HepG2 (cell line): ENCODE results near the gene GMPR. TPM values are rescaled to one million over a fixed set of nuclear protein-coding genes. Genes with fewer than 3 reads are reported as not detected.
A peak's percentile ranks its signal among the peaks of the same experiment; 100 is the strongest.

Source experiments
- ATAC-seq: fragments of 200-7000 bp; cut with Tn5 transposase; 3 replicates; pipeline ENCODE4 v1.9.1; 2020; ENCODE audit warnings: mild to moderate bottlenecking, moderate library complexity
- BruUV-seq: library from RNA; stranded (reverse); fragments of 400-500 nt; replicated peaks from 2 replicates; lab custom pipeline; 2021; lab: Mats Ljungman, UMichigan
- CTCF ChIA-PET: fragments of 300-600 bp; formaldehyde crosslinking; extraction: SDS; loops from one replicate; lab custom pipeline; 2021; ENCODE audit warnings: low total read pairs, inconsistent platforms, low intra/inter-chr PET ratio; lab: Yijun Ruan, JAX
- POLR2A ChIA-PET: fragments of 350-600 bp; sonication (Branson Sonifier 250); formaldehyde crosslinking; loops from one replicate; lab custom pipeline; 2020; ENCODE audit warnings: antibody characterized with exemption, inconsistent platforms; lab: Yijun Ruan, JAX
- DNase-seq: peaks from one replicate; pipeline ENCODE4 v3.0.0-alpha.2; 2015; ENCODE audit warnings: low spot score
- FAIRE-seq: peaks from 3 replicates; lab custom pipeline; 2011; peaks lifted over from hg19 to GRCh38; lab: Jason Lieb, UNC
- H2AFZ ChIP-seq: one replicate; pipeline ENCODE4 v1.6.1; 2011; ENCODE audit warnings: low read length, inconsistent platforms
- H3K27ac ChIP-seq: fragments of 300-600 bp; 3 replicates; pipeline ENCODE4 v1.8.0; 2011; ENCODE audit warnings: mixed run types, mild to moderate bottlenecking, mixed read lengths, low read length, inconsistent platforms; ENCODE audit not compliant: insufficient read depth; ENCODE audit errors: extremely low read length
- H3K27me3 ChIP-seq, 2 experiments: fragments of 200-600 bp in 1 of 2; 2 replicates in 1 of 2; 3 replicates in 1 of 2; pipeline versions ENCODE4 v1.6.0 to v1.8.0; 2011; ENCODE audit warnings: low read length in 2 of 2, mild to moderate bottlenecking in 2 of 2, moderate library complexity in 2 of 2, inconsistent platforms in 1 of 2; ENCODE audit not compliant: insufficient read depth in 2 of 2, control insufficient read depth in 1 of 2
- H3K36me3 ChIP-seq, 2 experiments: fragments of 200-600 bp in 1 of 2; replicated peaks in 1 of 2; 2 replicates in 1 of 2; 3 replicates in 1 of 2; pipeline versions ENCODE4 v1.5.1 to v1.8.0; 2011; ENCODE audit warnings: low read length in 2 of 2, inconsistent platforms in 1 of 2; ENCODE audit not compliant: insufficient read depth in 2 of 2, control insufficient read depth in 1 of 2
- H3K4me1 ChIP-seq: 2 replicates; pipeline ENCODE4 v1.5.1; 2012; ENCODE audit warnings: low read length, inconsistent platforms; ENCODE audit not compliant: insufficient read depth
- H3K4me2 ChIP-seq: 2 replicates; pipeline ENCODE4 v1.6.0; 2011; ENCODE audit warnings: low read depth, low read length, inconsistent platforms
- H3K4me3 ChIP-seq, 3 experiments: fragments of 200-600 bp in 1 of 3; sonication (generic), shearing (Covaris generic) in 1 of 3; replicated peaks in 1 of 3; 2 replicates each; pipeline ENCODE4 v1.5.1; 2011 to 2016; ENCODE audit warnings: low read length in 3 of 3, inconsistent platforms in 2 of 3, low read depth in 2 of 3, mild to moderate bottlenecking in 2 of 3, control low read depth in 1 of 3, mixed read lengths in 1 of 3; ENCODE audit not compliant: insufficient read depth in 1 of 3
- H3K79me2 ChIP-seq: one replicate; pipeline ENCODE4 v1.6.1; 2011; ENCODE audit warnings: low read length, inconsistent platforms; ENCODE audit not compliant: insufficient read depth
- H3K9ac ChIP-seq: 2 replicates; pipeline ENCODE4 v1.6.0; 2011; ENCODE audit warnings: mild to moderate bottlenecking, low read depth, low read length, inconsistent platforms; ENCODE audit not compliant: insufficient read depth
- H3K9me3 ChIP-seq: 2 replicates; pipeline ENCODE4 v1.5.1; 2012; ENCODE audit warnings: mild to moderate bottlenecking, low read length
- H4K20me1 ChIP-seq: 2 replicates; pipeline ENCODE4 v1.6.0; 2011; ENCODE audit warnings: inconsistent platforms, mild to moderate bottlenecking, low read length, moderate library complexity; ENCODE audit not compliant: insufficient read depth
- ASH2L ChIP-seq: fragments of 300-600, 200-600 bp; sonication (generic); IDR thresholded peaks from 2 replicates; pipeline ENCODE4 v1.7.0; 2017; ENCODE audit warnings: low read depth, mild to moderate bottlenecking, moderate library complexity, mixed read lengths, low read length; ENCODE audit not compliant: insufficient read length
- ATF7-NPFF ChIP-seq: sonication (generic); formaldehyde crosslinking; IDR thresholded peaks from 2 replicates; pipeline ENCODE4 v1.8.1; 2023; ENCODE audit warnings: mild to moderate bottlenecking, low read depth, missing genetic modification reagents, moderate library complexity
- BATF2 ChIP-seq: sonication (generic); formaldehyde crosslinking; IDR thresholded peaks from 2 replicates; pipeline ENCODE4 v1.8.0; 2022; ENCODE audit warnings: mild to moderate bottlenecking, missing genetic modification reagents, moderate library complexity
- CEBPG ChIP-seq: IDR thresholded peaks from 2 replicates; pipeline ENCODE4 v1.6.1; 2016
- E2F5 ChIP-seq: sonication (generic); formaldehyde crosslinking; conservative IDR thresholded peaks from 2 replicates; pipeline ENCODE4 v1.4.0; 2020; ENCODE audit warnings: missing genetic modification reagents
- KDM5A ChIP-seq: fragments of 200-600 bp; sonication (generic); IDR thresholded peaks from 2 replicates; pipeline ENCODE4 v1.7.0; 2018; ENCODE audit warnings: antibody characterized with exemption, mild to moderate bottlenecking, low read length, borderline replicate concordance
- ZMAT3 ChIP-seq: sonication (generic); formaldehyde crosslinking; conservative IDR thresholded peaks from 2 replicates; pipeline ENCODE4 v1.7.0; 2021; ENCODE audit warnings: missing genetic modification reagents
- ZNF20 ChIP-seq: sonication (generic); formaldehyde crosslinking; IDR thresholded peaks from 2 replicates; pipeline ENCODE4 v1.4.0; 2020; ENCODE audit warnings: mild to moderate bottlenecking, moderate library complexity, missing genetic modification reagents
- ZNF460 ChIP-seq: sonication (generic); formaldehyde crosslinking; IDR thresholded peaks from 2 replicates; pipeline ENCODE4 v1.5.1; 2020; ENCODE audit warnings: missing genetic modification reagents, mild to moderate bottlenecking, borderline replicate concordance
- ZNF660 ChIP-seq: sonication (generic); formaldehyde crosslinking; IDR thresholded peaks from 2 replicates; pipeline ENCODE4 v1.5.1; 2020; ENCODE audit warnings: mild to moderate bottlenecking, low read depth, missing genetic modification reagents, borderline replicate concordance
- ZNF782 ChIP-seq: sonication (generic); formaldehyde crosslinking; IDR thresholded peaks from 2 replicates; pipeline ENCODE4 v1.4.0; 2020; ENCODE audit warnings: missing genetic modification reagents, mild to moderate bottlenecking, borderline replicate concordance
- ZNF792 ChIP-seq: IDR thresholded peaks from 2 replicates; pipeline ENCODE4 v1.6.1; 2016
- ZNF816 ChIP-seq: sonication (generic); formaldehyde crosslinking; IDR thresholded peaks from 2 replicates; pipeline ENCODE4 v1.8.0; 2022; ENCODE audit warnings: missing genetic modification reagents, mild to moderate bottlenecking, borderline replicate concordance
- WGBS: methylation state at CpG from one replicate; pipeline ENCODE4 v1.1.6; 2017; ENCODE audit warnings: low lambda C conversion rate; 5-methylcytosine and 5-hydroxymethylcytosine counted together
- in situ Hi-C: cut with HindIII; loops from 2 replicates; pipeline ENCODE4 v1.10.0; 2017; ENCODE audit warnings: low pct_unique_long_range_greater_than_20kb; ENCODE audit not compliant: extremely low pct_ligation_motif_present
- intact Hi-C: fragments of 100-400 bp; cut with micrococcal nuclease; formaldehyde crosslinking; loops from one replicate; pipeline ENCODE4 v1.10.0; 2022; ENCODE audit not compliant: unreplicated experiment
- polyA plus RNA-seq, 8 experiments: library from polyadenylated mRNA; depleted of rRNA in 3 of 8; stranded (reverse) in 7 of 8; unstranded in 1 of 8; fragments of >200 nt; fragmentation: Illumina TruSeq in 4 of 8; extraction: Trizol in 4 of 8; gene quantifications; 2 replicates each; pipeline versions ENCODE4 v1.2.1 to v1.2.3, GENCODE V29; 2011 to 2016; ENCODE audit warnings: low read depth in 4 of 8, missing spikeins in 1 of 8, mixed read lengths in 1 of 8; ENCODE audit not compliant: insufficient read depth in 1 of 8
- total RNA-seq, 5 experiments: library from RNA; depleted of rRNA; stranded (reverse); fragments of >200 nt; fragmentation: Illumina TruSeq; extraction: Trizol; gene quantifications; 2 replicates each; pipeline ENCODE4 v1.2.3, GENCODE V29; 2016; ENCODE audit warnings: low read depth in 1 of 5

GMPR gene
- total and polyA plus RNA-seq, 2 of the 13 experiments (the other 11 are each of a cell fraction or from before 2014, with no cell fraction given): not detected

- no peak for TF ChIP-seq E2F5 (CRISPR knock-in tag)
- TF ChIP-seq ATF7-NPFF (CRISPR knock-in tag): no peak
- TF ChIP-seq ZNF792: no peak
- TF ChIP-seq KDM5A: no peak
- TF ChIP-seq ZNF782 (CRISPR knock-in tag): no peak
- Histone ChIP-seq H3K36me3 (no peaks in the 10 kb centered on the region), H3K9ac (no peak overlapping the region), H3K27me3 (peaks cover 4 to 17% of the 10 kb centered on the region in 2 experiments; a peak in 4 of 5 replicates), H4K20me1 (no peaks in the 10 kb centered on the region), H3K79me2 (no peaks in the 10 kb centered on the region), H3K27ac (no peak overlapping the region), H2AFZ (no peak overlapping the region), H3K4me3 (no peak overlapping the region), H3K4me1 (peaks cover 10% of the 10 kb centered on the region), H3K9me3 (no peaks in the 10 kb centered on the region), H3K4me2 (no peak overlapping the region)
- CTCF ChIA-PET: no interaction called here
- DNase-seq: no peak
- 93% methylated on average over 4 of the region's 4 CpGs for WGBS
- no peak for ATAC-seq
- no peak for FAIRE-seq
- POLR2A ChIA-PET: no interaction called here
- in situ Hi-C loops (no loop called here), intact Hi-C loops (no loop called here)
- BruUV-seq: no TSS peak
Measured at GRCh38 chr6:16282370-16282769, 44.0 kb downstream of the GMPR start.

- DNase-seq (no peak), FAIRE-seq (no peak), ATAC-seq (no peak)
- Histone ChIP-seq H3K9ac (no peak overlapping the region), H4K20me1 (no peaks in the 10 kb centered on the region), H3K4me2 (no peak overlapping the region), H3K9me3 (no peaks in the 10 kb centered on the region), H3K27ac (no peak overlapping the region), H3K36me3 (no peaks in the 10 kb centered on the region), H3K4me3 (no peak overlapping the region), H3K4me1 (no peaks in the 10 kb centered on the region), H2AFZ (no peak overlapping the region), H3K79me2 (no peaks in the 10 kb centered on the region), H3K27me3 (peaks cover 0 to 4% of the 10 kb centered on the region in 2 experiments; a peak in 2 of 5 replicates)
- in situ Hi-C loops: no loop called here
- BruUV-seq: no TSS peak
- 47% methylated on average over 14 of the region's 14 CpGs for WGBS
- intact Hi-C loops: no loop called here
- no peak for TF ChIP-seq ZMAT3 (CRISPR knock-in tag)
- no peak for TF ChIP-seq ZNF816
- TF ChIP-seq ASH2L: no peak
- no peak for TF ChIP-seq ZNF20 (CRISPR knock-in tag)
- no peak for TF ChIP-seq CEBPG
- no peak for TF ChIP-seq BATF2 (CRISPR knock-in tag)
- TF ChIP-seq ZNF660: no peak
- peak; percentile 50; the same call in 1 of the 2 replicates for TF ChIP-seq ZNF460 (CRISPR knock-in tag)
- ChIA-PET POLR2A (no interaction called here), CTCF (interaction anchor here (3.4 kb wide), 1 partner anchor 680 kb away, joined by 17 read pairs; no protein-coding TSS in a partner anchor)
Measured at GRCh38 chr6:16284472-16284871, 46.1 kb downstream of the GMPR start.
